ACHN (cell line): ENCODE measurements around the gene ENTPD7.

ENCODE experiments used
- DNase-seq: peaks from one replicate; pipeline ENCODE4 v3.0.0-alpha.2; 2015
- in situ Hi-C: cut with HindIII; loops from 2 replicates; pipeline ENCODE4 v1.10.0; 2017; ENCODE audit warnings: low sequenced_read_pairs, low pct_ligation_motif_present, low pct_unique_long_range_greater_than_20kb

ENTPD7 gene

DNA sequence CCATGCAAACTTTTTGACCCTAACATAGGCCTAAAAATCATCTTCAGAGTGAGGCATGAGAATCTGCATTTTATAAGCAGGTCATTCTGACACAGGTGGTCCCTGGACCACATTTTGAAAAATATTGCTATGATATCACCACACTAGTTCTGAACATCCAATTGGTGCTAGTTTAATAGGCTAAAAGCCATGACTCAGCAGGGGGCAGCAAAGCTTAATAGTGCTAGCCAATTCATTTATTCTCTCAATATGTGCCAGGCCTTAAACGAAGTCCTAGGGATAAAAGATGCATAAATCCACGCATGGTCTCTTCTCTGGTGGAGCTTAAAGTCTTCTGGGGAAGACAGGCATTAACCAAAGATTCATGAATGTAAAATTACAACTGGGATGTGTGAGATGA is 28.9 kb upstream of the ENTPD7 start:
- in situ Hi-C loops, result no loop called here

DNA sequence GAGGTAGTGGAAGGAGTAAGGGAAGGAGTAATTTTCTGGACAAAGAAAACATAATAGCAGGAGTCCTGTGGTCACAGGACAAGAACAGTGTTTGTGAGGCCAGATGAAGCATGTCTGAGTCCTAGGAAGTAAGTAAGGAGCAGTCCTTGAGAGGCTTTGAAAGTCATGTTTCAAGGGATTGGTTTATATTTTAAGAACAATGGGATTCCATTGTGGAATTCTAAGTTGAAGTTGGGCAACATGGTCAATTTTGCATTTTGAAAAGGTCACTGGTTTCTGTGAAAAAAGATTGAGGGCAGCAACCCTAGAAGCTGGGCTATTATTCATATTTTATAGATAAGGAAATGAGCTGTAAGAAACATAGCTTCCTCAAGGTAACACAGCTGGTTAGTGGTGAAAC is 28.3 kb upstream of the ENTPD7 start:
- in situ Hi-C loops, result no loop called here
- DNase-seq, result no peak

More for the DNA sequence above, 28.9 kb upstream of the ENTPD7 start:
- peak; percentile 67 for DNase-seq

DNA sequence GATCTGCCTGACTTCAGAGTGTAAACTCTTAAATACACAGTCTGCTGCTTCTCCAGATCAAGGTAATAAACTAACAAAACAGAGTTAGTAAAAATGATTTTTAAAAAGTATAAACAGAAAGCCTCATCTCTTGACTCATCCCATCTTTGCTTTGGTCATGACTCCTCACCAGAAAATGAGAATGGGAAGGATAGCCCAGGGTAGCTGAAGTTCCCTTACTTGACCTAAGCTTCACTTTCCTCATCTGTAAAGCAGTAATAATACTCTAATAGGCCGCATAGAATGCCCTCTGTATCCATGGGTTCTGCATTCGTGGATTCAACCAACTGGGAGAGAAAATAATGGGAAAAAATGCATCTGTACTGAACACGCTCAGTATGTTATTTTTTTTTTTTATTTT is 27.8 kb upstream of the ENTPD7 start:
- no peak for DNase-seq
- in situ Hi-C loops, result no loop called here

DNA sequence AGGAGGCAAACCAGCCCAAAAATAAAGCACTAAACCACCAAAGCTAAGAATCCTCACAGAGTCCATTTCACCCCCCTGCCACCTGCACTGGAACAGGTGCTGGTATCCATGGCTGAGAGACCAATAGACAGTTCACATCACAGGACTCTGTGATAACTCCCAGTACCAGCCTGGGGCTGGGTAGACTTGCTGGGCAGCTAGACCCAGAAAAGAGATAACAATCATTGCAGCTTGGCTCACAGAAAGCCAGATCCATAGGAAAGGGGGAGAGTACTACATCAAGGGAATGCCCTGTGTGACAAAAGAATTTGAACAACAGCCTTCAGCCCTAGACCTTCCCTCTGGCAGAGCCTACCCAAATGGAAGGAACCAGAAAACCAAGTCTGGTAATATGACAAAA is 25.5 kb upstream of the ENTPD7 start:
- DNase-seq, result no peak
- in situ Hi-C loops, result no loop called here

DNA sequence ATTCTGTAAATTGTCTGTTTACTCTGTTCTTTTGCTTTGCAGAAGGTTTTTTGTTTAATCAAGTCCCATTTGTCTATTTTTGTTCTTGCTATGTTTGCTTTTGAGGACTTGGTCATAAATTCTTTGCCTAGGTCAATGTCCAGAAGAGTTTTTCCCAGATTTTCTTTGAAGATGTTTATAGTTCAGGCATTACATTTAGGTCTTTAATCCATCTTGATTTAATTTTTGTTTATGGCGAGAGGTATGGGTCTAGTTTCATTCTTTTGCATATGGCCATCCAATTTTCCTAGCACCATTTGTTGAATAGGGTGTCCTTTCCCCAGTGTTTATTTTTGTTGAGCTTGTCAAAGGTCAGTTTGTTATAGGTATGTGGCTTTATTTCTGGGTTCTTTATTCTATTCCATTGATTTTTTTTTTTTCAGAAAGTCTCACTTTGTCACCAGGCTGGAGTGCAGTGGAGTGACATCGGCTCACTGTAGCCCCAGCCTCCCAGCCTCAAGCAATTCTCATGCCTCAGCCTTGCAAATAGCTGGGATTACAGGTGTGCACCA is 11.6 kb upstream of the ENTPD7 start:
- in situ Hi-C loops, result no loop called here

DNA sequence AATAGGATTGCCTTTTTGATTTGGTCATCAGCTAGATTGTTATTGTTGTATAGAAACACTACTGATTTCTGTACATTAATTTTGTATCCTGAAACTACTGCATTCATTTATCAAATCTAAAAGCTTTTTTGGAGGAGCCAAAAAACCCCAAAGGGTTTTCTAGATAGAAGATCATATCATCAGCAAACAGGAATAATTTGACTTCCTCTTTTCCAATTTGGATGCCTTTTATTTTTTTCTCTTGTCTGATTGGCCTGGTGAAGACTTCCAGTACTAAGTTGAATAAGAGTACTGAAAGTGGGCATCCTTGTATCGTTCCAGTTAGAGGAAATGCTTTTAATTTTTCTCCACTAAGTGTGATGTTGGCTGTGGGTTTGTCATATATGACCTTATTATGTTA is 10.6 kb upstream of the ENTPD7 start:
- no peak for DNase-seq
- in situ Hi-C loops, result no loop called here

More for the DNA sequence above, 11.6 kb upstream of the ENTPD7 start:
- DNase-seq, result no peak

DNA sequence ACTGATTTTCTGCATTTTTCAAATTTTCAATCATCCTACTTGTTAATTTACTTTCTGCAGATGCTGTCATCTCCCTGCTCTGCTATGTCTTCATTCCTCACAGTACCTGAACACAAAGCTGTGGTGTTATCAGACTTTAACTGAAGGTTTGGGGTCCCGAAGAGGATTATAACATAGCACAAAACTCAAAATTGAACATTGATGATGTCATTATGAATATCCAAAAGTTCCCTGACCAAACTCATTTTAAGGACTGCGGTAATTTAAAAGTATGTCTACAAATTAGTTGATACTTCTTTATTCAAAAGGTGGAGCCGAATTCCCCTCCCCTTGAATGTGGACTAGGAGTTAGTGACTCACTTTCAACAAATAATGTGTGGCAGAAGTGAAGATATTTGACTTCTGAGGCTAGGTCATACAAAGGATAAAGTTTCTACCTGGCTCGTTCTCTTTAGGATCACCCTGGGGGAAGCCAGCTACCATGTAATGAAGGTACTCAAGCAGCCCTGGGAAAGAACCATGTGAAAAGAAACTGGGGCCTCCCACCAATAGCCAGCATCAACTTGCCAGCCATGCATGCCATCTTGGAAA is 6.4 kb upstream of the ENTPD7 start:
- no peak for DNase-seq
- in situ Hi-C loops, result no loop called here

DNA sequence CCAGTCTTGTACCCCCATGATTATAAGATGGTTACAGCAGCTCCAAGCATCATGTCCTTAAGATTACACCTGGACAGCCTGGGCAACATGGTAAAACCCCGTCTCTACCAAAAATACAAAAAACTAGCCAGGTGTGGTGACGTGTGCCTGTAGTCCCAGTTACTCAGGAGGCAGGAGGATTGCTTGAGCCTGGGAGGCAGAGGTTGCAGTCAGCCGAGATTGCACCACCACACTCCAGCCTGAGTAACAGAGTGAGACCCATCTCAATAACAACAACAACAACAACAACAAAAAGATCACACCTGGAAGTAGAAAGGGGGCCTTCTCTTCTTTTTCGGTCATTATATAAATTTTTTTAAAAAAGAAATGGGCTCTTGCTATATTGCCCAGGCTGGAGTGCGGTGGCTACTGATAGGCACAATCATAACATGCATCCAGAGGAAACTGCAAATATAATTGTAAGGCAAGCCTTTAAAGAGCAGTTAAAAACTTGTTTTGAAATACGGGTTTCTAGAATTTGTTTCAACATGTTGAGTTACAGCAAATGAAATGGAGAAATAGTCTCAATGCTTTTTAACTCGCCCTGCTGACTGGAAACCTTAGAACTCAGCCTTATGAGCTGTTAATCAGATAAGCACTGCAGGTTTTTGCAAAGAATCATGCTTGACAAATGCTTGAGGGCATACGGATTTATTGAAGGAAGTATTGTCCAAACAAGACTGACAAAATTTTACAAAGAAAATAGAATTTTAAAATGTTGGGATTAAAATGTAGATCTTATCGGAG is 4.7 kb upstream of the ENTPD7 start:
- DNase-seq, result no peak
- in situ Hi-C loops, result no loop called here

DNA sequence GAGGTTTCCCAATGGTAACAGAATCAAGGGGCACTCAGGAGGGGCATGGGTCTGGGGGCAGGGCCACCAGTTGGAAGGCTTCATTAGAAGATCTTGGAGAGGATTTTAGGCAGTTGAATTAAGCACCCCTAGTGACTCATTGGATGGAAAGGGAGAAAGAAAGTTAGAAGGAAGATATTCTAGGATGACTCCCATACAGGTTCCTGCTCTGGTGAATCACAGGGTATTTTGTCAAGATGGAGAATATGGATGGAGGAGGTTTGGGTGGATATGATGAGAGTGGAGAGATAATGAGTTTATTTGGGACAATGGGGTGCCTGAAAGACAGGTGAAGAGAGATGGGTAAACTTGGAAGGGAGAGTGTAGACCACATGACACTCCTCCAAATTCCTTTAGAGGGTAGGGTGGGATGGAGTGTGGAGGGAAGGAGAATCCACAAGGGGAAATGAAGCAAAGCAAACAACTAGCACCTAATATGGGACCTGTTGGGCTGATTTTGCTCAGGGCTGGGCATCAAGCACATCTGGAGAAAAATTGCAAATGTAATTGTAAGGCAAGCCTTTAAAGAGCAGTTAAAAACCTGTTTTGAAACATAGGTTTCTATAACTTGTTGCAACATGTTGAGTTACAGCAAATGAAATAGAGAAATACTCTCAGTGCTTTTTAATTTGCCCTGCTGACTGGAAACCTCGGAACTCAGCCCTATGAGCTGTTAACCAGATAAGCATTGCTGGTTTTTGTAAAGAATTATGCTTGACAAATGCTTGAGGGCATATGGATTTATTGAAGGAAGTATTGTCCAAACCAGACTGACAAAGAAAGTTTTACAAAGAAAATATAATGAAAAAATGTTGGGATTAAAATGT is 2.9 kb upstream of the ENTPD7 start:
- in situ Hi-C loops, result no loop called here
- DNase-seq, result no peak

DNA sequence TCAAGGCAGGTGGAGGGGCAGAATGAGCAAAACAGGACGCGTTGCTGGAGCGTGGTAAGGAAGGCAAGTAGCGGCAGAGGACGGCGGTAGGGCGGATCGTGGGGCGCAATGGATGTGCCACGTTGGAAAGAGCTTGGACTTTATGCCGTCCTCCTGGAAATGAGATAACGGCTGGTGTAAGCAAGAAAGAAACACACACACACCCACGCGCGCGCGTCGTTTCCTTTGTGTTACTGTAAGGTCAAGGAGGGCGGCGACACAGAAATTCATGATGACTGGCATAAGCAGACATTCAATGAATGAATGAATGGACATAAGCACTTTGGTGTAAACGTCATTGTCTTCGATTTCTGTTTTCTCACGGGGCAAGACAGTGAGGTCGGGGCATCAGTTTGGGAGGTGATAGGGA is 683 bp upstream of the ENTPD7 start:
- peak; percentile 35 for DNase-seq
- in situ Hi-C loops, result no loop called here

DNA sequence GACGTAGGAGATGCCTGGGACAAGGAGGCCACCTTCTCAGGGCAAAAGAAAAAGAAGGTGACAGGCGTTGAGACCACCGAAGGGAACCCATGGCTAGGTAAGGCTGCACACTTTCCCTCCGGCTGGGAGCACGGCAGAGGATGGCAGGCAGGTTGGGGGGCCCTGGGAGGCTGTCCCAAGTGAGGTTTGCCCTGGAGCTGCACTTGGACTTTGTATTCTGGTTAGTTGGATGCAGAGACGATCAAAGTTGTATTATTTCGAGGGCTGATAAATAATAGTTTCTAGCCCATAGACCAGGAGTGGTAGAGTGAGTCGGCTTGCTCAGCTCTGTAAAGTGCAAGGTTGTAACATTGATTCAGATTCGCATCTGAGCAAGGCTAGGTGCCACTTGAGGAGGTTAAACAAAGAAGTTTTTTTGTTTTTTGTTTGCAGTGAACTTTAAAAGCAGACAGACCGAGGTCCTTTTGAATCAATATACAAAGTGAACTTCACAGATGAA is 608 bp downstream of the ENTPD7 start:
- in situ Hi-C loops, result no loop called here

DNA sequence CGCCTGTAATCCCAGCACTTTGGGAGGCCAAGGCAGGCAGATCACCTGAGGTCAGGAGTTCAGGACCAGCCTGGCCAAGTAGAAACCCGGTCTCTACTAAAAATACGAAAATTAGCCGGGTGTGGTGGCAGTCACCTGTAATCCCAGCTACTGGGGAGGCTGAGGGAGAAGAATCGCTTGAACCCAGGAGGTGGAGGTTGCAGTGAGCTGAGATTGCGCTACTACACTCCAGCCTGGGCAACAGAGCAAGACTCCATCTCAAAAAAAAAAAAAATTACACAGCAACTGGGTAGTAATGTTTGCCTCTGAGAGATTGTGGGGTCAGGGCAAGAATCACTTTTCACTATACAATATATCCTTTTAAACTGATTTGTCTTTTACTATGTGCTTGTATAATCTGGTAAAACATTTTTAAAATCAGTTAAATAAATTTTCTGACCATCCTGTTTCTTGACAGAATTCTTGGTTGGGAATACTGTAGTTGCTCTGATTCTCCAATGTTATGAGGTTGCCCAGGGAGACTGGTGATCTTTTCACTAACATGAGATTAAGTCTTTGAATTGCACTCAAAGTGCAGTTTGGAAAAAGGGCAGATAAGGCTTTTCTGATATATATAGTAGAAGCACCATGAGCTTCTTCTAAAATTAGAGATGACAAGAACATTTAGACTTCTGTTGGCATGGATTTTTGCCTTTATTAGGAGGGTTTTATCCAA is 1.5 kb downstream of the ENTPD7 start:
- in situ Hi-C loops, result no loop called here
- peak; percentile 25 for DNase-seq

More for the DNA sequence above, 608 bp downstream of the ENTPD7 start:
- peak; percentile 35 for DNase-seq

DNA sequence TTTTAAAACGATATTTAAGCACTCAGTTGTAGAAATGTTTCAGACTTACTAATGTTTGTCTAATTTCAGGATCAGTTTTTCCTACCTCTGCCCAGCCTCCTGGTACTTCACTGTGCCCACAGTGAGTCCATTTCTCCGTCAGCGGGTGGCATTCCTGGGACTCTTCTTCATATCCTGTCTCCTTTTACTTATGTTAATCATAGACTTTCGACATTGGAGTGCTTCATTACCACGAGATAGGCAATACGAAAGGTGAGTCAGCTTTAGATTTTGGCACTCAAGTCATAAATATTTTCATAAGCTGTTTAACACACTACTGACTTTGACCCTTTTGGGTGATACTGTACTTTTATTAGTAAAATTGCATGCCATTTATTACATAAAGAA is 2.1 kb downstream of the ENTPD7 start:
- in situ Hi-C loops, result no loop called here
- DNase-seq, result peak; percentile 92

DNA sequence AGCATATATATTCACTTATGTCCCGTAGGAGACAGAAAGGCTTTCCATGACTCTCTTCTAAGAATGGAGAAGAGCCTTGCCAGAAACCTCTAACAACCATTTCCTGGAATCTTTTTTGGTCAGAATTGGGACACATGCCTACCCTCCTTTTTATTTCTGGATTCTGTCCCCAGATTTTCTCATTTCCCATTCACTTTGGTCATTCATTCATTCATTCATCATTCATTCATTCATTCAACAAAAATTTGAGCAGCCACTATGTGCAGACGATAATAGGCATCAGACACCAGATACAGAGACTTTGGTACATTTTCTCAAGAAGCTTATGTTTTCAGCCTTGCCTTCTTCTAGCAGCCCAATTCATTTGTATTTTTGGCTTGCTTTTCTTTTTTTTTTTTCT is 6.0 kb downstream of the ENTPD7 start:
- in situ Hi-C loops, result no loop called here

DNA sequence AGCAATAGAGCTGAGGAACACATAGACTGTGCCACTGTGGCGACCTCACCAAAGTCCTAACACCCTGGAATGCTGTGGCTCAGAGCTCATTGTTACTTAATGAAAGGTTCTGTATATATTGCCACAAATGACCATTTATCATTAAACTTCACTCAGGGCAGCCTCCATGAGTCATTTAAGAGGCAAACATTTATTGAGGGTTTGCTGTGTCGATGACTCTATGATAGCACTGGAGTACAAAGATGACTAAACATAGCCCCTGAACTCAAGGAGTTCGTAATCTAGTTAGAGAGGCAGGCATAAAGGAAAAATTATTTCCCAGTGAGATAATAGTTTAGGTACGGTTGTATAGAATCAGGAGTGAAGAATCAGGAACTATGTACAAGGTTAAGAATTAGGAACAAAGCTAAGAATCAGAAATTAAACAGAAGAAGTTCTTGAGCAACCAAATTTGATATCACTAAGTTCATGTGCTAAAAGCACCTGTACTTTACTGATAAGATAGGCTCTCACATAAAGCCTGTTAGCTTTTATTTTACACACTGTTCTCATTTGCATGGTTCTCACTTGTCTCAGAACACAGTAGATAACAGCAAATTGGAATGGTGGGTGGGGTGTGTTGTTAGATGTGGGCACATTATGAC is 7.9 kb downstream of the ENTPD7 start:
- peak; percentile 87 for DNase-seq
- in situ Hi-C loops, result no loop called here

More for the DNA sequence above, 6.0 kb downstream of the ENTPD7 start:
- no peak for DNase-seq

DNA sequence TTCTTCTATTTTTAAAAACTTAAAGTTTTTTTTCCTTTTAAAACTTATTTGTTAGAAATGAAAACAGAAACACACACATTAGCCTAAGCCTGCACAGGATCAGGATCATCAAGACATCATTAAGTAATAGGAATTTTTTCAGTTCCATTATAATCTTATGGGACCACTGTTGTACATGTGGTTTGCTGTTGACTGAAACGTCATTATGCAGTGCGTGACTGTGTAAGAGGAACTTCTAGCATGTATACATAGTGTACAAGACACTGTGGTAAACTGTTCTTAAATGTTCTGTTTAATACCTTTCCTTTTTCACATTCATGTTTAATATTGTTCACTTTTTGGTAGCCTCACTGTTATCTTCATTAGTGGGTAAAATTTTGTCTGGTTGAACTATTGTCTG is 12.1 kb downstream of the ENTPD7 start:
- DNase-seq, result no peak
- in situ Hi-C loops, result no loop called here

DNA sequence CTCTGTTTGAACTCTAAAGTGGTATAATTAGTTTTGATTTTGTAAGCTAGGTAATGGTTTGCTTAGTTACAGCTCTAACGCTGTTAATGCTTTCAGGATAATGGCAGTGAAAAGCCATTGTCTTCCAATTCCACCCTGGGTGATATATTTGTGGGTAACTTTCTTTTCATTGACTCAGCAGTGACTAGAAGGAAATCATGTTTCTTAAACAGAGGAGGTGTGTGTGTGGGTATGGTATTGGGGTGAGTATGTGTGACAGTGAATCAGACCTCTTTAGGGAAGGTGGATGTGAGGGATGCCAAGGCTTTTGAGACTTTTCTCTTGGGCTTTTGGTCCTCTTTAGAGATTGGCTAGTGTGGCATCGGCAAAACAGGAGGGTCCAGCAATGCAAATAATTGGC is 13.6 kb downstream of the ENTPD7 start:
- in situ Hi-C loops, result no loop called here
- no peak for DNase-seq

DNA sequence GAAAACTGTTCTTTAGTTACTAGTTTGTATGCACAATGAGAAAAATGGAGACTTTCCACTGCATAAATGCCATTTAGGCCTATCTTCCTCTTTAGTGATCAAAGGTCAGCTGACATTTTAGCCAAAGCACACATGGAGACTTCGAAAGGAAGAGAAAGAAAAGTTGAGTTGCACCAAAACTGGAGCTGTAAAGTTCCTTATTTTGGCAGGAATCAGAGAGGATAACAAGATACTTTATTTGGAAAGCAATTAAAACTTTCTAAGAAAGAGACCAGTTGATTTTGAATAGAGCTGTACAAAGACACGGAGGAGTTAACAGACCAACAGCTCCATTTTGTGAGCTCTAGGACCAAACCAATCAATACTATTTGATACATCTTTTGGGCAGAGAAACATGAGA is 14.2 kb downstream of the ENTPD7 start:
- DNase-seq, result no peak
- in situ Hi-C loops, result no loop called here
